Astrocyte of the spinal cord (primary cell): ENCODE data around the gene PDK1.
"Not testable (repeated sequence)": the region's sequence is repeated elsewhere in the genome, so short reads cannot be mapped to it uniquely, and the experiment has no call there.

Experiments
- DNase-seq: peaks from one replicate; pipeline ENCODE4 v3.0.0; 2011; ENCODE audit warnings: low read depth, low spot score
- H3K4me3 ChIP-seq: 2 replicates; pipeline ENCODE4 v1.5.1; 2011; ENCODE audit warnings: low read depth, mild to moderate bottlenecking, low read length, moderate library complexity
- CTCF ChIP-seq: IDR thresholded peaks from 2 replicates; pipeline ENCODE4 v1.5.1; 2012; ENCODE audit warnings: low read depth, mild to moderate bottlenecking, low read length, inconsistent platforms
- in situ Hi-C: cut with HindIII; loops from 2 replicates; pipeline ENCODE4 v1.10.0; 2017; ENCODE audit warnings: low sequenced_read_pairs

The PDK1 gene

GRCh38 chr2:172513935-172514586 lies 41.8 kb upstream of the PDK1 start:
- H3K4me3 ChIP-seq: no peak overlapping the region
- in situ Hi-C loops: no loop called here
- no peak for TF ChIP-seq CTCF
- DNase-seq: no peak

GRCh38 chr2:172516299-172516698 lies 39.6 kb upstream of the PDK1 start:
- in situ Hi-C loops: no loop called here
- peak; percentile 51 for DNase-seq
- no peak overlapping the region for H3K4me3 ChIP-seq

GRCh38 chr2:172518995-172519394 lies 36.9 kb upstream of the PDK1 start:
- no peak overlapping the region for H3K4me3 ChIP-seq
- in situ Hi-C loops: no loop called here

More at GRCh38 chr2:172516299-172516698, 39.6 kb upstream of the PDK1 start:
- TF ChIP-seq CTCF: no peak

GRCh38 chr2:172525601-172526000 lies 30.3 kb upstream of the PDK1 start:
- DNase-seq: no peak
- TF ChIP-seq CTCF: no peak
- H3K4me3 ChIP-seq: no peak overlapping the region
- in situ Hi-C loops: no loop called here

More at GRCh38 chr2:172518995-172519394, 36.9 kb upstream of the PDK1 start:
- TF ChIP-seq CTCF: no peak
- no peak for DNase-seq

- in situ Hi-C loops: no loop called here
- DNase-seq: no peak
These were observed 24.6 kb upstream of the PDK1 start for GRCh38 chr2:172531309-172531708.

GRCh38 chr2:172532461-172532860 lies 23.4 kb upstream of the PDK1 start:
- H3K4me3 ChIP-seq, in situ Hi-C loops, DNase-seq: not testable (repeated sequence)

More at GRCh38 chr2:172531309-172531708, 24.6 kb upstream of the PDK1 start:
- no peak overlapping the region for H3K4me3 ChIP-seq
- no peak for TF ChIP-seq CTCF

GRCh38 chr2:172533687-172534086 lies 22.2 kb upstream of the PDK1 start:
- TF ChIP-seq CTCF: no peak
- no peak for DNase-seq
- no peak overlapping the region for H3K4me3 ChIP-seq
- in situ Hi-C loops: no loop called here
